ENCODE results near the gene CLEC16A.
"Not testable (repeated sequence)": the region's sequence is repeated elsewhere in the genome, so short reads cannot be mapped to it uniquely, and the experiment has no call there.

Gene CLEC16A

DNA sequence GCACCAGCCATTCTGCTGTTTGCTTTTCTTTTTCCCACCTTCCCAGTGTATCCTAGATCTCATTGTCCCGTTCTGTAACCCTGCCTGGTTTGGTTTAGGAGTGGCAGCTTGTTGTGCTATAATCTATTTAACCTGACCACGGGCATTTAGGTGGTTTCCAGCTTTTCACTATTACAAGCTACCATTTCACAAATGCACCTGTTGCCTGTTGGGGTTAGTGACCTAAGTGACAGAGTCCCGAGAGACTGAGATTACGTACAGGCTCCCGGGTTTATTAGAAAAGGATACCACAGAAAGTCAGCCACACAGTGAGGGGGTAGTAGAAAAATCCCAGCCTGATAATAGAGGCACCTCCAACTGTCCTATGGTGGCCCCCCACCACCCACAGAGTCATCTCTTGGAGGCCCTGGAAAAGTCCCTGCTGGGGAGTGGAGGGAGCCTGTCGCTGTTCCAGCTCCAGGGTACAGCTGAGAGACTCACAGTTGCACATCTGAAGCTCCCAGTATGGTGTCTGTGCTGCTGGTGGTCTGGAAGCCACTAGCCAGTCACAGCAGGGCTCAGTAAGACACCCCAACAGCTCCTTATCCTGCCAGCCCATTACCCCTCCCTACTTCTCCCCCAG, 21.2 kb downstream of the CLEC16A start:
- DNase-seq (ENCODE audit: insufficient read length, low spot score) = no peak
- TF ChIP-seq CTCF (IDR thresholded peaks at IDR 0.05; ENCODE audit: insufficient read depth, missing control alignments) = no peak
- no peak for FAIRE-seq

DNA sequence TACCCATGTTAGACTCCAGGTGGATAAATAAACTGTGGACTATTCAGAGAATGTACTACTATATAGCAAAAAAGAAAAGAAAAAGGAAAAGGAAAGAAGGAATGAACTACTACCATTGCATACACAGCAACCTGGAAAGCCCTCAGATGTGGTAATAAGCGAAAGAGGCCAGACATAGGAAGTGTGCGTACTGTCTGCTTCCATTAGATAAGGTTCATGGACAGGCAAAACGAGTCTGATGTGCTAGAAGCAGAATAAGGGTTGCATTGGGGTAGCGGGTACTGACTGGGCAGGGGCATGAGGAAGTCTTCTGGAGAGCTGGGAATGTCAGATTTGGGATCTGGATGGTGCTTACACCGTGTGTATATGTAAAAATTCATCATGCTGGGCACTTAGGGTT, 21.8 kb downstream of the CLEC16A start:
- no peak for DNase-seq (ENCODE audit: insufficient read length, low spot score)
- no peak for TF ChIP-seq CTCF (IDR thresholded peaks at IDR 0.05; ENCODE audit: insufficient read depth, missing control alignments)
- no peak for FAIRE-seq

- not testable (repeated sequence) for DNase-seq (ENCODE audit: insufficient read length, low spot score)
These were observed 22.2 kb downstream of the CLEC16A start for GRCh38 chr16:10966559-10966958.

GRCh38 chr16:10967986-10968385, 23.6 kb downstream of the CLEC16A start:
- FAIRE-seq (no peak), DNase-seq (ENCODE audit: insufficient read length, low spot score) (no peak)
- TF ChIP-seq CTCF (IDR thresholded peaks at IDR 0.05; ENCODE audit: insufficient read depth, missing control alignments) = no peak

More at GRCh38 chr16:10966559-10966958, 22.2 kb downstream of the CLEC16A start:
- not testable (repeated sequence) for FAIRE-seq

DNA sequence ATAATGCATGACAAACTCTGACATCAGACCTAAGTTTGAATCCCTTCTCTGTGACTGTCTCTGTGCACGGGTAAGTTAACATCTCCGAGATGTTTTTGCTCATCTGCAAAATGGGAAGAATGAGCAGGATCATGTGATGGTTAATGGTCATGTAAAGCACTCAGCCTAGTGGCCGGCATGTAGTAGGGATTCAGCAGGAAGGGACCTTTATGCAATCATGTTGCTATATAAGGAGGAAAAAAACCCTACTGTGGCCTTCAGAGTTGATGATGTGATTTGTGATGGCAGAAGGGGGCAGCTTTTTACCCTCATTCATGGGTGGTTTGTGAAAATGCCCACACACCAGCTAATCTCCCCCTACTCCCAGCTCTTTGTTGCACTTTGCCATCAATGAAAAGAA, 24.1 kb downstream of the CLEC16A start:
- no peak for TF ChIP-seq CTCF (IDR thresholded peaks at IDR 0.05; ENCODE audit: insufficient read depth, missing control alignments)
- DNase-seq (ENCODE audit: insufficient read length, low spot score) (no peak), FAIRE-seq (no peak)

DNA sequence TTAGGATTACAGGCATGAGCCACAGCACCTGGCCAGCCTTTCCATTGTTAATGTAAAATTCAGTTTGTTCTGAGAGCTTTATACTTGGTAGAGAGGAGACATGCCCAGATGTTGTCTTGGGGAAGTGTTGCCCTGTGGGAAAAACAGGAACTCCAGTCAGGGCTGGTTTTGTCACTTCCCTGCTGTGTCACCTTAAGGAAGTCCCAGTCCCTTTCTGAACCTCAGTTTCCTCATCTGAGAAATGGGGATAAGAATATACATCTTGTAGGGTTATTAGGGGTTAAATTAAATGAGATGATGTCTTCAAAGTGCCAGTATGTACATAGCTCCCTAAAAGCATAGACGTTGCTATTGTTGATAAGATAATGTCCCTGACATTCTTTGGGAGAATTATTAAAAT, 25.3 kb downstream of the CLEC16A start:
- no peak for TF ChIP-seq CTCF (IDR thresholded peaks at IDR 0.05; ENCODE audit: insufficient read depth, missing control alignments)
- FAIRE-seq (no peak), DNase-seq (ENCODE audit: insufficient read length, low spot score) (no peak)

DNA sequence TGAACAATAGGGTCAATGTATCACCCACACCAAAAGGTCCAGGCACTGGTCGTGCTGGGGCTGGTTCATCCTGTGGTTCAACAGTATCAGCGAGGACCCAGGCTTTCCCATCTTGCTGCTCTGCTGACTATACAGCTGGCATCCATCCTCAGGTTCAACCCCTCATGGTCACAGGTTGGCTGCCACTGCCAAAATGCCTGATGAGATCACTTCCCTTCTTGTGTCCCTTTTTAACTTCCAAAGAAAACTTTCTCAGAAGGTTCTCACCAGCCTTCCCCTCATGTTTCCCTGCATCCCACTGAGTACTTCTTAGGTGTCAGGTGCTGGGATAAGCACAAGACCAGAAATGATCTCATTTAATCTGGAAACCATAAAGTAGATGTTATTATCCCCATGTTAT, 25.7 kb downstream of the CLEC16A start:
- no peak for TF ChIP-seq CTCF (IDR thresholded peaks at IDR 0.05; ENCODE audit: insufficient read depth, missing control alignments)
- FAIRE-seq (no peak), DNase-seq (ENCODE audit: insufficient read length, low spot score) (no peak)

GRCh38 chr16:10971560-10971961, 27.2 kb downstream of the CLEC16A start:
- peak; percentile 79 for TF ChIP-seq CTCF (IDR thresholded peaks at IDR 0.05; ENCODE audit: insufficient read depth, missing control alignments)
- no peak for FAIRE-seq
- no peak for DNase-seq (ENCODE audit: insufficient read length, low spot score)

All from D721Med (cell line).